Measurements from ENCODE around the gene CYB561D1.

GRCh38 chr1:109479311-109479710 is 14.6 kb upstream of the CYB561D1 start:
- TF ChIP-seq CTCF (conservative IDR thresholded peaks at IDR 0.05 in 1 of 2, IDR thresholded peaks at IDR 0.05 in 1 of 2; ENCODE audit: low read depth in 1 of 2, low read length in 2 of 2) = no peak
- no peak for TF ChIP-seq EZH2 (IDR thresholded peaks at IDR 0.05; ENCODE audit: low read length, missing control alignments)
